ENCODE results near the gene SPTB. TPM values are rescaled to one million over a fixed set of nuclear protein-coding genes. Genes with fewer than 3 reads are reported as not detected.

Gene SPTB
- total RNA-seq, 1 donor from 2014 or later = not detected

GRCh38 chr14:64704143-64704742 is 175.5 kb downstream of the SPTB start, which contains the start of gene PLEKHG3:
Gene PLEKHG3, plus strand, starts transcription at chr14:64704424. Its CDS starts 23,208 bp downstream, at chr14:64727632.
- peaks cover 56% of the 10 kb centered on the region for H3K27me3 Mint-ChIP-seq
- H3K4me1 Mint-ChIP-seq = peaks cover 49% of the 10 kb centered on the region
- peak within 1 kb of the TSS; percentile 13 for H3K27ac Mint-ChIP-seq
- peak; percentile 78 for DNase-seq
- H3K36me3 Mint-ChIP-seq (ENCODE audit: low read depth) = peaks cover 2% of the 10 kb centered on the region
- H3K9me3 Mint-ChIP-seq = no peaks in the 10 kb centered on the region
- peak within 1 kb of the TSS; percentile 73 for H3K4me3 Mint-ChIP-seq
- intact Hi-C loops (cut with micrococcal nuclease) = no loop called here

GRCh38 chr14:64703395-64704142 is 176.1 kb downstream of the SPTB start:
- H3K9me3 Mint-ChIP-seq = no peaks in the 10 kb centered on the region
- DNase-seq = no peak
- peaks cover 59% of the 10 kb centered on the region for H3K27me3 Mint-ChIP-seq
- intact Hi-C loops (cut with micrococcal nuclease) = no loop called here
- H3K4me1 Mint-ChIP-seq = peaks cover 49% of the 10 kb centered on the region
- peaks cover 2% of the 10 kb centered on the region for H3K36me3 Mint-ChIP-seq (ENCODE audit: low read depth)
- no peak overlapping the region for H3K27ac Mint-ChIP-seq
- peak overlapping the region; percentile 73 for H3K4me3 Mint-ChIP-seq

- intact Hi-C loops (cut with micrococcal nuclease) = no loop called here
- Mint-ChIP-seq H3K36me3 (ENCODE audit: low read depth) (peaks cover 2% of the 10 kb centered on the region), H3K4me3 (peak overlapping the region; percentile 73), H3K27ac (no peak overlapping the region), H3K4me1 (peaks cover 46% of the 10 kb centered on the region), H3K9me3 (no peaks in the 10 kb centered on the region), H3K27me3 (peaks cover 58% of the 10 kb centered on the region)
- peak; percentile 72 for DNase-seq
Observed at GRCh38 chr14:64702493-64703394, 177.0 kb downstream of the SPTB start.

- H3K27me3 Mint-ChIP-seq = peaks cover 56% of the 10 kb centered on the region
- H3K4me1 Mint-ChIP-seq = peaks cover 37% of the 10 kb centered on the region
- no peak for DNase-seq
- H3K4me3 Mint-ChIP-seq = no peak overlapping the region
- peaks cover 2% of the 10 kb centered on the region for H3K36me3 Mint-ChIP-seq (ENCODE audit: low read depth)
- no peaks in the 10 kb centered on the region for H3K9me3 Mint-ChIP-seq
- H3K27ac Mint-ChIP-seq = no peak overlapping the region
- intact Hi-C loops (cut with micrococcal nuclease) = no loop called here
Observed at GRCh38 chr14:64701660-64702059, 178.0 kb downstream of the SPTB start.

- H3K27me3 Mint-ChIP-seq = peaks cover 55% of the 10 kb centered on the region
- no peak overlapping the region for H3K27ac Mint-ChIP-seq
- intact Hi-C loops (cut with micrococcal nuclease) = no loop called here
- no peak for DNase-seq
- H3K4me3 Mint-ChIP-seq = no peak overlapping the region
- peaks cover under 1% of the 10 kb centered on the region for H3K36me3 Mint-ChIP-seq (ENCODE audit: low read depth)
- H3K9me3 Mint-ChIP-seq = no peaks in the 10 kb centered on the region
- peaks cover 39% of the 10 kb centered on the region for H3K4me1 Mint-ChIP-seq
Observed at GRCh38 chr14:64700894-64701293, 178.8 kb downstream of the SPTB start.

GRCh38 chr14:64700290-64700689 is 179.4 kb downstream of the SPTB start:
- H3K36me3 Mint-ChIP-seq (ENCODE audit: low read depth) = no peaks in the 10 kb centered on the region
- no peaks in the 10 kb centered on the region for H3K9me3 Mint-ChIP-seq
- intact Hi-C loops (cut with micrococcal nuclease) = no loop called here
- H3K4me3 Mint-ChIP-seq = no peak overlapping the region
- no peak for DNase-seq
- H3K27me3 Mint-ChIP-seq = peaks cover 51% of the 10 kb centered on the region
- peak overlapping the region; percentile 10 for H3K27ac Mint-ChIP-seq
- H3K4me1 Mint-ChIP-seq = peaks cover 34% of the 10 kb centered on the region

GRCh38 chr14:64698903-64699302 is 180.8 kb downstream of the SPTB start:
- peaks cover 33% of the 10 kb centered on the region for H3K4me1 Mint-ChIP-seq
- no peaks in the 10 kb centered on the region for H3K9me3 Mint-ChIP-seq
- peak; percentile 76 for DNase-seq
- no peaks in the 10 kb centered on the region for H3K36me3 Mint-ChIP-seq (ENCODE audit: low read depth)
- intact Hi-C loops (cut with micrococcal nuclease) = no loop called here
- no peak overlapping the region for H3K27ac Mint-ChIP-seq
- peaks cover 52% of the 10 kb centered on the region for H3K27me3 Mint-ChIP-seq
- H3K4me3 Mint-ChIP-seq = peak overlapping the region; percentile 7

- peaks cover 37% of the 10 kb centered on the region for H3K27me3 Mint-ChIP-seq
Observed at GRCh38 chr14:64696355-64696857, 183.3 kb downstream of the SPTB start.

More at GRCh38 chr14:64696355-64696857, 183.3 kb downstream of the SPTB start:
- Mint-ChIP-seq H3K4me3 (no peak overlapping the region), H3K27ac (no peak overlapping the region), H3K36me3 (ENCODE audit: low read depth) (no peaks in the 10 kb centered on the region), H3K4me1 (peaks cover 28% of the 10 kb centered on the region), H3K9me3 (no peaks in the 10 kb centered on the region)
- DNase-seq = peak; percentile 69
- intact Hi-C loops (cut with micrococcal nuclease) = no loop called here

Other genes with a start within 250 kb of the SPTB start
- gene PLEKHG3, start 175.5 kb downstream of the SPTB start, total RNA-seq = 3.0 and 3.1 TPM in 2 replicates
- 53.5 and 54.9 TPM in 2 replicates for gene CHURC1, start 34.5 kb upstream of the SPTB start, total RNA-seq
- gene GPX2, start 62.8 kb upstream of the SPTB start, total RNA-seq = not detected in 2 replicates
- gene RAB15, start 92.4 kb upstream of the SPTB start, total RNA-seq = 6.2 and 6.9 TPM in 2 replicates
- gene FNTB, start 107.0 kb upstream of the SPTB start, total RNA-seq = 18.9 and 19.1 TPM in 2 replicates
- 122 and 128 TPM in 2 replicates for gene MAX, start 222.6 kb upstream of the SPTB start, total RNA-seq